Skeletal muscle tissue (tissue), 4 donors: Measurements from ENCODE around the gene FAM163A. TPM values are rescaled to one million over a fixed set of nuclear protein-coding genes. Genes with fewer than 3 reads are reported as not detected.

Experiments
- H3K27ac ChIP-seq: one replicate; pipeline ENCODE4 v1.7.0; 2013; ENCODE audit warnings: mild to moderate bottlenecking, low read depth, low read length, inconsistent platforms
- H3K27me3 ChIP-seq, 3 donors: one replicate each; pipeline ENCODE4 v1.7.0; 2013; ENCODE audit warnings: low read length in 3 of 3; ENCODE audit not compliant: control insufficient read depth in 3 of 3, insufficient read depth in 3 of 3
- H3K36me3 ChIP-seq, 3 donors: one replicate each; pipeline ENCODE4 v1.7.0; 2013; ENCODE audit warnings: low read length in 3 of 3; ENCODE audit not compliant: control insufficient read depth in 3 of 3, insufficient read depth in 3 of 3
- H3K4me1 ChIP-seq, 3 donors: one replicate each; pipeline ENCODE4 v1.7.0; 2013; ENCODE audit warnings: low read length in 3 of 3, mild to moderate bottlenecking in 3 of 3; ENCODE audit not compliant: control insufficient read depth in 3 of 3, insufficient read depth in 3 of 3
- H3K4me3 ChIP-seq, 3 donors: one replicate each; pipeline ENCODE4 v1.7.0; 2013; ENCODE audit warnings: low read length in 3 of 3
- H3K9ac ChIP-seq, 3 donors: one replicate each; pipeline ENCODE4 v1.7.0; 2013; ENCODE audit warnings: low read length in 3 of 3, mild to moderate bottlenecking in 3 of 3, moderate library complexity in 2 of 3, low read depth in 1 of 3
- H3K9me3 ChIP-seq, 3 donors: one replicate each; pipeline ENCODE4 v1.7.0; 2013; ENCODE audit warnings: low read length in 3 of 3; ENCODE audit not compliant: control insufficient read depth in 3 of 3
- total RNA-seq: library from RNA; depleted of rRNA; stranded (reverse); fragments of >200 nt; gene quantifications from one replicate; pipeline ENCODE4 v1.2.3, GENCODE V29; 2014
- donor health status: Osteomylitis.

The FAM163A gene
- total RNA-seq, 1 donor from 2014 or later: under 0.01 TPM

DNA sequence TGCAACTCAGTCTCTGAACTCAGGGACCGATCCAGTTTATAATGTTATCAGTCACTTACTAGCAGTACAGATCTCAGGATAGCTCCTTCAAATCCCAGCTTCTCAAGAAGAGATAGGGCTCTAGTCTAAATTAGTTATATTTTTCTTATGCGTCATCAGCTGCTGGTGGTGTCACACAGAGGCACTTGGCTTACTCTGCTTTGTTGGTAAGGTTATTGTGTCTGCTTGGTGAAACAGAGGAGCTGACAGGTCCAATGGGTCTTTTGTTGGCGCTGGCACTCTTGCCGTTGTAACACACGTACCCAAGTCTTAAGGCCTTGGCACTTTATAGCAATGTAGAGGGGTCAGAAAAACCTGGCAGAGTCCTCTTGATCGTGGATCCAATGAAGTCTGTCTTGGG is 122.3 kb downstream of the FAM163A start:
- no peak overlapping the region for H3K9ac ChIP-seq
- H3K27ac ChIP-seq: no peak overlapping the region
- H3K36me3 ChIP-seq: peaks cover 12 to 29% (median 21%) of the 10 kb centered on the region in 3 donors
- H3K4me1 ChIP-seq: peaks cover 0 to 9% (median 3%) of the 10 kb centered on the region in 3 donors
- no peaks in the 10 kb centered on the region for H3K27me3 ChIP-seq
- H3K9me3 ChIP-seq: no peaks in the 10 kb centered on the region
- no peak overlapping the region for H3K4me3 ChIP-seq

Other genes starting within 250 kb of the FAM163A start
- gene NPHS2, start 167.3 kb upstream of the FAM163A start, total RNA-seq: not detected
- under 0.01 TPM for gene TDRD5, start 151.5 kb upstream of the FAM163A start, total RNA-seq
- gene TOR1AIP2, start 134.5 kb downstream of the FAM163A start, total RNA-seq: 34.4 TPM
- gene TOR1AIP1, start 139.0 kb downstream of the FAM163A start, total RNA-seq: 28.7 TPM
- 71.5 TPM for gene CEP350, start 211.5 kb downstream of the FAM163A start, total RNA-seq